Measurements from ENCODE around the gene CLTB.

Gene CLTB

DNA sequence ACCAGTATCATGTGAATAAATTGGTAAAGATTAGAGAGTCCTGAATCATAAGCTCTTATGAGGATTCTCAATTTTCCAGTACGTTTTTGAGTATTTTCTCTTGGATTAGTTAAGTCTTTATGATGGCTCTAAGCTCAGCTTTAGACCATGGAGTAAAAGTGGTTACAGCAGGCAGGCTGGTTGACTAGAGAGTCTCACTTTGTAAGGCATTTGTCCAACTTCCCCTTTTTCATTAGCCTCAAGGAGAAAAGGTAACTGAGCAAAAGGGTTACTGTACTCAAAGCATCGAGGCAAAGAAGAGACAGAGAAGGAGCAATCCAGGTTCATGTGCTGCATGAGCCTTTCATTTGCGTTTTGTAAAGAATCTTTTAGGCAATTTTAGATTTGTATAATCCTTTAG, 36.5 kb downstream of the CLTB start:
- no peak for DNase-seq

DNA sequence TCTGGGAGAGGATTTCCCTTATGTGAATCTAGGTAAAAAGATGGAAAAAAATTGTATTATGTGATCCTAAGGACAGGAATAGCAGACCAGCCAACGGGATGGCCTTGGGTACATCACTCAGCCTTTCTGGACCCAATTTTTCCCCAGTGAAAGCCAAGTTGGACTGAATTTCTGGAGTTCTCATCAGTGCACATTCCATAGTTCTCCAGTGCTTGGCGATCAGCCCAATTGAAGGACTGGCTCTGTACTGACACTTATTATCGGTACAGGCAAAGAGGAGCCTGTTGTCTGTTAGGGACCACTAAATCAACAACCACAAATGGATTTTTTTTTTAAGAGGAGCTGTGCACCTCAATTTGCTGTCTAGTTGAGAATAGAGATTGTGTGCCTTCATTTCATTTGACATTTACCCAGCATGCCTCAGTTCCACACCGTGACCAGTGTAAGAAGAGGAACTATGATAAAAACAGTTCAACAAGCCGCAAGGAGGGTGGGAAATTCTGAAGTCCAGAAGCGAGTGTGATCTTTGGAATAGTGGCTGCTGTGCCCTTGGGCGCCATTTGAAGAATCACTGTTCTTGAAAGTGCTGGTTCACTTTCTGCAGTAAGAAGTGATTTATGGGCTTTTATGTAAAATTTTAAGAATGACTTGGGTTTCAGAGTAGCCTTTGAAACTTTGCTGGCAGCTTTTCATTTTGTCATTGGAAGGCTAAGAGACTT, 43.1 kb downstream of the CLTB start:
- no peak for DNase-seq

DNA sequence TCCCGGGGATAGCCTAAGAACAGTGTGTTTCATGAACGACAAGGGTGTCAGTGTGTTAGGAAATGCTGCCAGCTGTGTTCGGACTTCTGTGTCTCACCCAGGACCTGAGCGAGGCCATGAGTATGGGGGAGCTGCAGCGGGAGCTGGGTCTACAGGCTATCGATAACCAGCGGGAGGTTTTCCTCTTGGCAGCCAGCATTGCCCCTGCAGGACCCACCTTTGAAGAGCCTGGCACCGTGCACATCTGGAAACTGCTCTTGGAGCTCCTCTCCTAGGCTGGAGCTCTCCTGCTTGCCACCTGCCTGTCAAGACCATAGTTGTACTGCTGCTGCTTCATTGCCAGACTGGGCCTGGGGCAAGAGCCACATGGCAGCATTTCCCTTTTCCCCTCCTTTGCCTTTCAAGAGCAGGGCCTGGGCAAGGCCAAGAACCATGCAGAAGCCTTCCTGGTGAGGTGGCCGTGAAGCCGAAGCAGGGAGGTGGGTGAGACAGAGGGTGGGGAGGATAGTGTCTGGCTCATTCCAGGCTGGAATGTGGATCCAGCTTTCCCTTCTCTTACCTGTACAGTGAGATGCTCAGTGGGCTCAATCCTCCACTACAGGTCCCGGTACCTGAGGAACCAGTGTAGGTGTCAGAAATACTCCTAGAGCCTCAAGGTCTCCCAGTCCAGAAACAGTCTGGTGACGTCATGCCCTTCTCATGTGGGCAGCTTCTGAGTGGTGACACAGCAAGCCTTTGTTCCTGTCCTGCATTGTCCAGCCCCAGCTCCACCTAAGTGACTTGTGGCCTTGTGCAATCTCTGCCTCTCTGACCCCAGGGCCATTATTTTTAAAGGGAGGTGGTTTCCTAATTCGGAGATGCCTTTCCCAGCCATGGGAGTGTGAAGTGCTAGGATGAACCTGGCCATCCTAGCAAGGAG, 44.5 kb downstream of the CLTB start:
- no peak for DNase-seq

GRCh38 chr5:176369934-176370711, 46.2 kb downstream of the CLTB start:
- no peak for DNase-seq

- DNase-seq, result no peak
These were observed 47.6 kb downstream of the CLTB start for GRCh38 chr5:176368726-176369125.

DNA sequence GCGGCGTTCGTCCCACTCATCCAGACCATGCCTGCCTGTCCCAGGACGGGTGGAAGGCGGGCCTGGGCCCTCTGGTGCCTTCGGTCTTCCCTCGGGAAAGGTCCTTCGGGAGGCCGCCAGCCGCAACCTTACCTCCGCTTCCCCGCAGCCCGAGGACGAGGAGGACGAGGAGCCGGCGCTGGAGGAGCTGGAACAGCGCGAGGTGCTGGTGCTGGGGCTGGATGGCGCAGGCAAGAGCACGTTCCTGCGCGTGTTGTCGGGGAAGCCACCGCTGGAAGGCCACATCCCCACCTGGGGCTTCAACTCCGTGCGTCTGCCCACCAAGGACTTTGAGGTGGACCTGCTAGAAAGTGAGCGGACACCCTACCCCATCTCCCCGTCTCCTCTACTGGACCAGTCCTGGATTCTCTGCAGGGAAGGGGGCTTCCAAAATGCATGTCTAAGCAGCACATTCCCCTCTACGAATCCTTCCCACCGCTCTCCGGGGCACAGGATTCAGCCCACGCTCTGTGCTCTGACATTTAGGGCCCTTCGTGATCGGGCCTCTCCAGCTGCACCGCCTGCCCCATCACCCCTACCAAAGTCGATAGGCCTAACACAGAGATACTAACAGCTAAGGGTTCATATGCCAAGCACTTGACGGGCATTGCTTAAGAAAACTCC, 50.0 kb downstream of the CLTB start:
- DNase-seq, result no peak

- no peak for DNase-seq
These were observed 50.7 kb downstream of the CLTB start, which contains the start of gene ARL10 for GRCh38 chr5:176365351-176366231. ARL10 (plus strand) TSS chr5:176365487; CDS start chr5:176365564, 77 bp downstream.

GRCh38 chr5:176364765-176365350, 51.5 kb downstream of the CLTB start:
- DNase-seq, result no peak

DNA sequence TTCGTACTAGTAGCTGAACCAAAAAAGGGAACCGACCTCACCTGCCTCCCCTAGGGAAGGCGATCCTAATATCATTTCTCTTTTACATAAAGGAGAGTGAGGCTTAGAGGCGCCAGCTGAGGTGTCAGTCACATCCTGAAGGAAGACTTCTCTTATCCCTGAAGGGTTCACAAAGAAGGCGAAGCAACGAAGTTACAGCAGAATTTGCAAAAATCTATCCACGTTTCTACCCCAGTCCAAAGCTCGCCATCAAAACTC, 54.2 kb downstream of the CLTB start:
- no peak for DNase-seq

GRCh38 chr5:176361437-176362232, 54.7 kb downstream of the CLTB start, which contains the start of gene KIAA1191:
KIAA1191 (minus strand) TSS chr5:176361764; CDS start chr5:176359508, 2,256 bp downstream.
- DNase-seq, result peak; percentile 66

DNA sequence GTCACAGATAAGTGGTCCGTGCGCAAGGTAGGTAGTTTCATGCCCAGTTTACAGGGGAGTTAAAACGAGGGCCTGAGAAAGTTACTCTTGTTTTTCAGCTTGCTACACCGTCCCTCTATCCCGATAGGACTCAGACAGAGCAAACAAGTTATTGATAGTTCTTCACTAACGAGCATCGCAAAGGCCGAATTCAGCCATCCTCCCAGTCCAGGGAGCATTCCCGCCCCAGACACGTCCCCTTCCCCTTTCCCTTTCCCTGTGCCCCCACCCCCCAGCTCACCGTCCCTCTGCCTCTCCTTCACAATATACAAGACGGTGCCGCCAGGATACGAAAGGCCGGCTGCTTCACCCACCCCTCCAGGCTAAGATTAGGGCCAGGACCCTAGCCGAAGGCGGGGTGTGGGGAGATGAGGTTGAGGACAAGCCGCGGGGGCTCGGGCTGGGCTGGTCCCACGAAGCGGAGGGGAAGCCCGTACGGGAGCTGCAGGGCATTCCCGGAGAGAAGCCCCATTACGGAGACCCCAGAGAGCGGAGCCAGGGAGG, 55.4 kb downstream of the CLTB start:
- DNase-seq, result no peak

GRCh38 chr5:176359658-176360057, 56.7 kb downstream of the CLTB start:
- no peak for DNase-seq

- no peak for DNase-seq
These were observed 60.2 kb downstream of the CLTB start for GRCh38 chr5:176356179-176356566.

GRCh38 chr5:176355400-176356178, 60.8 kb downstream of the CLTB start:
- DNase-seq, result no peak

DNA sequence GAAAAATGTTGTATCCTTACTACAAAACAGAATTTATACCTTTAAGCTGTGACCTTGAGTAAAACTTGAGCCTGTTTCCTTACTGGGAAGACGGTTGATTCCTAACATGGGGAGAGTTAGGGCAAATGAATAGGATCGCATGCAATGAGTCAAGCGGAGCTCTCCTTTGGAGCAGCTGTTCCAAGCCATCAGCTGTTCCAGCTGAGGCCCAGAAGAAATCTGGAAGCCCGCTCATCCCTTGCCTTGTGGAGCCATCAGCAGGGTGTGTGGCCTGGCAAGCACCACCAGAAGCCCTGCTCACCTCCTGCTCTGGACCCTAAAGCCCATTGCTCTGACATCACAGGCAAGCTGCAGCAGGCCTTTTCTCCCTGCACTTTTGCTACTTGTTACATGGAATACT, 62.8 kb downstream of the CLTB start:
- DNase-seq, result no peak

- no peak for DNase-seq
These were observed 64.0 kb downstream of the CLTB start for GRCh38 chr5:176352116-176352878.

DNA sequence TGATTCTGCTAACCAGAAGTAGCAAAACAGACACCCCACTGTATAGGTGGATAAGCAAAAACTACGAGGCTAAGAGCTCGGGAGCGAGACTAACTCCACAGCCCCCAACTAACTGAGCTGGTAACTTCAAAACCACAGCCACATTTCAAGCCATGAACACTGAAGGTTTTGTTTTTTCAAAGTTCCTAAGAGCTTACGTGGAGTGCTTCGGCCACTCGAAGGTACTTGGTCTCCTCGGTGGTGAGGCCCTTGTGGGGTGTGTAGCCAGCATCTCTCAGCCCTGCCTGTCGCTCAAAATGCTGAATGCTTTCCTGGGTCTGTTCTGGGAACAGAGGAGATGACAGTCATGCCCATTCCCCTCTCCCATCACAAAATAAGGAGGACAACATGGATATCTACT, 65.9 kb downstream of the CLTB start:
- DNase-seq, result no peak

DNA sequence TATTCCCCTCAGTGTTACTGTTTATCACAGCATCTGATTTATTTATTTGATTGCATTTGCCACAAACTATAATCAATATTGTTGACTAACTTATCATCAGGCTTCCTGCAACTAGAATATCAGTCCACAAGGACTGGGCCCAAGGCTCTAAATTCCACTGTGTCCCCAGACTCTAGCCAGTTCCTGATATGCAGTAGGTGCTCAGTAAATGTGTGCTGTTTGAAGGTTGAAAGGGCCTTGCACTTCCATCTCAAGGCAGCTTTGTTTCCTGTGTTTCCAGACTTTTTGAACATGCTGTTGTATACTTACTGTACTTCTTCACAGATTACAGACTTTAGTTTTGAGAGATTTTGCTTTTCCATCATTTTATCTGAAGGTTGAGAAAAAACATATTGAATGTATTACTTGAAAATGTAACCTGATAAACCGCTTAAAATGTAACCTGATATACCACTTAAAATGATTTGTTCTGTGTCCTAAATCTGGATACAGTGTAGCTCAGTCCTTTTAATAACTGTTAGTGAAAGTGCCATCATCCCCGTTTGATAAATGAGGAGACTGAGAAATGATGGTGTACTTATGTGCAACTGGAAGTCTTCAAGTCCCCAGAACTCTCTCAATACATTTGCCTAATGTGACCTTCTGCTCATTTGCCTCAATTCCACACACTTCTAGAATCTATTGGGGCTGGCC, 73.4 kb downstream of the CLTB start:
- no peak for DNase-seq

All from NCI-H1694 (cell line).